ENCODE measurements around the gene RABGAP1L.

Gene RABGAP1L

GRCh38 chr1:174657411-174657810 is 498.1 kb downstream of the RABGAP1L start:
- Histone ChIP-seq H3K14ac (ENCODE audit: low read length) (no peak overlapping the region), H3K27me3 (ENCODE audit: control insufficient read depth in 3 of 3, insufficient read depth in 3 of 3, low read depth in 1 of 3, low read length in 3 of 3) (no peaks in the 10 kb centered on the region), H2AFZ (ENCODE audit: low read length) (no peak overlapping the region), H3K79me1 (ENCODE audit: low read depth, low read length) (no peaks in the 10 kb centered on the region), H3K36me3 (replicated peaks in 1 of 2; ENCODE audit: control insufficient read depth in 2 of 2, insufficient read depth in 2 of 2, low read length in 2 of 2) (no peaks in the 10 kb centered on the region), H3K23ac (ENCODE audit: low read depth, low read length, poor library complexity) (no peak overlapping the region), H3K4me3 (ENCODE audit: low read length in 2 of 2) (no peak overlapping the region), H2BK5ac (ENCODE audit: low read length) (no peak overlapping the region), H2BK120ac (ENCODE audit: low read depth, low read length) (no peak overlapping the region), H4K91ac (ENCODE audit: low read depth, low read length, poor library complexity) (no peak overlapping the region), H3K4ac (ENCODE audit: low read length) (no peak overlapping the region), H2BK15ac (ENCODE audit: low read length) (no peak overlapping the region), H3K9ac (ENCODE audit: low read depth, low read length, poor library complexity) (no peak overlapping the region), H3K4me1 (ENCODE audit: control insufficient read depth in 2 of 2, insufficient read depth in 1 of 2, low read depth in 1 of 2, low read length in 2 of 2) (peaks cover 5 to 8% of the 10 kb centered on the region in 2 donors), H3K18ac (ENCODE audit: low read length) (no peak overlapping the region), H3K4me2 (ENCODE audit: insufficient read depth, low read length, poor library complexity, severe bottlenecking) (no peak overlapping the region), H2BK12ac (ENCODE audit: low read length) (no peak overlapping the region), H4K8ac (ENCODE audit: low read depth, low read length) (no peak overlapping the region), H2AK5ac (ENCODE audit: low read depth, low read length) (no peak overlapping the region), H3K27ac (replicated peaks; ENCODE audit: low read length) (no peak overlapping the region), H3K9me3 (replicated peaks in 1 of 2; ENCODE audit: control insufficient read depth in 2 of 2, insufficient read depth in 1 of 2, low read depth in 1 of 2, low read length in 2 of 2) (peaks cover 0 to 5% of the 10 kb centered on the region in 2 donors)
- no peak for DNase-seq (ENCODE audit: low spot score)

- H2BK12ac ChIP-seq (ENCODE audit: low read length), result no peak overlapping the region
- H3K36me3 ChIP-seq (replicated peaks in 1 of 2; ENCODE audit: control insufficient read depth in 2 of 2, insufficient read depth in 2 of 2, low read length in 2 of 2), result no peaks in the 10 kb centered on the region
- H3K18ac ChIP-seq (ENCODE audit: low read length), result no peak overlapping the region
- peaks cover 0 to 5% of the 10 kb centered on the region in 2 donors for H3K9me3 ChIP-seq (replicated peaks in 1 of 2; ENCODE audit: control insufficient read depth in 2 of 2, insufficient read depth in 1 of 2, low read depth in 1 of 2, low read length in 2 of 2)
- no peak overlapping the region for H2AK5ac ChIP-seq (ENCODE audit: low read depth, low read length)
- H3K79me1 ChIP-seq (ENCODE audit: low read depth, low read length), result no peaks in the 10 kb centered on the region
- no peak overlapping the region for H2BK15ac ChIP-seq (ENCODE audit: low read length)
- H3K23ac ChIP-seq (ENCODE audit: low read depth, low read length, poor library complexity), result no peak overlapping the region
- H3K14ac ChIP-seq (ENCODE audit: low read length), result no peak overlapping the region
- no peak overlapping the region for H2AFZ ChIP-seq (ENCODE audit: low read length)
- no peak overlapping the region for H2BK5ac ChIP-seq (ENCODE audit: low read length)
- no peak overlapping the region for H2BK120ac ChIP-seq (ENCODE audit: low read depth, low read length)
- H3K4me3 ChIP-seq (ENCODE audit: low read length in 2 of 2), result no peak overlapping the region
- no peaks in the 10 kb centered on the region for H3K27me3 ChIP-seq (ENCODE audit: control insufficient read depth in 3 of 3, insufficient read depth in 3 of 3, low read depth in 1 of 3, low read length in 3 of 3)
- no peak for DNase-seq (ENCODE audit: low spot score)
- H3K4me2 ChIP-seq (ENCODE audit: insufficient read depth, low read length, poor library complexity, severe bottlenecking), result no peak overlapping the region
- no peak overlapping the region for H4K8ac ChIP-seq (ENCODE audit: low read depth, low read length)
- no peak overlapping the region for H3K27ac ChIP-seq (replicated peaks; ENCODE audit: low read length)
- no peak overlapping the region for H3K9ac ChIP-seq (ENCODE audit: low read depth, low read length, poor library complexity)
- H4K91ac ChIP-seq (ENCODE audit: low read depth, low read length, poor library complexity), result no peak overlapping the region
- H3K4ac ChIP-seq (ENCODE audit: low read length), result no peak overlapping the region
- peaks cover 2 to 4% of the 10 kb centered on the region in 2 donors for H3K4me1 ChIP-seq (ENCODE audit: control insufficient read depth in 2 of 2, insufficient read depth in 1 of 2, low read depth in 1 of 2, low read length in 2 of 2)
- no CpG with 5 or more reads among the region's 1 CpG for WGBS, 2 donors (ENCODE audit: extremely low coverage in 2 of 2, insufficient read length in 2 of 2, insufficient replicate concordance in 1 of 2)
Observed at GRCh38 chr1:174657893-174658292, 498.6 kb downstream of the RABGAP1L start.

GRCh38 chr1:174659823-174660222 is 500.5 kb downstream of the RABGAP1L start:
- no peaks in the 10 kb centered on the region for H3K36me3 ChIP-seq (replicated peaks in 1 of 2; ENCODE audit: control insufficient read depth in 2 of 2, insufficient read depth in 2 of 2, low read length in 2 of 2)
- H2BK5ac ChIP-seq (ENCODE audit: low read length), result no peak overlapping the region
- no peaks in the 10 kb centered on the region for H3K4me1 ChIP-seq (ENCODE audit: control insufficient read depth in 2 of 2, insufficient read depth in 1 of 2, low read depth in 1 of 2, low read length in 2 of 2)
- H3K9ac ChIP-seq (ENCODE audit: low read depth, low read length, poor library complexity), result no peak overlapping the region
- no peak overlapping the region for H3K14ac ChIP-seq (ENCODE audit: low read length)
- WGBS, 2 donors (ENCODE audit: extremely low coverage in 2 of 2, insufficient read length in 2 of 2, insufficient replicate concordance in 1 of 2), result no CpG with 5 or more reads among the region's 3 CpGs
- H4K91ac ChIP-seq (ENCODE audit: low read depth, low read length, poor library complexity), result no peak overlapping the region
- no peak overlapping the region for H3K4ac ChIP-seq (ENCODE audit: low read length)
- H3K4me2 ChIP-seq (ENCODE audit: insufficient read depth, low read length, poor library complexity, severe bottlenecking), result no peak overlapping the region
- H3K79me1 ChIP-seq (ENCODE audit: low read depth, low read length), result no peaks in the 10 kb centered on the region
- H2AFZ ChIP-seq (ENCODE audit: low read length), result no peak overlapping the region
- no peak for DNase-seq (ENCODE audit: low spot score)
- H3K27ac ChIP-seq (replicated peaks; ENCODE audit: low read length), result no peak overlapping the region
- H3K23ac ChIP-seq (ENCODE audit: low read depth, low read length, poor library complexity), result no peak overlapping the region
- no peak overlapping the region for H4K8ac ChIP-seq (ENCODE audit: low read depth, low read length)
- no peak overlapping the region for H3K4me3 ChIP-seq (ENCODE audit: low read length in 2 of 2)
- H2BK15ac ChIP-seq (ENCODE audit: low read length), result no peak overlapping the region
- H3K18ac ChIP-seq (ENCODE audit: low read length), result no peak overlapping the region
- no peaks in the 10 kb centered on the region for H3K27me3 ChIP-seq (ENCODE audit: control insufficient read depth in 3 of 3, insufficient read depth in 3 of 3, low read depth in 1 of 3, low read length in 3 of 3)
- no peak overlapping the region for H2BK120ac ChIP-seq (ENCODE audit: low read depth, low read length)
- no peak overlapping the region for H2BK12ac ChIP-seq (ENCODE audit: low read length)
- H2AK5ac ChIP-seq (ENCODE audit: low read depth, low read length), result no peak overlapping the region
- H3K9me3 ChIP-seq (replicated peaks in 1 of 2; ENCODE audit: control insufficient read depth in 2 of 2, insufficient read depth in 1 of 2, low read depth in 1 of 2, low read length in 2 of 2), result peaks cover 0 to 5% of the 10 kb centered on the region in 2 donors

GRCh38 chr1:174660476-174660875 is 501.2 kb downstream of the RABGAP1L start:
- H3K14ac ChIP-seq (ENCODE audit: low read length), result no peak overlapping the region
- WGBS, 2 donors (ENCODE audit: extremely low coverage in 2 of 2, insufficient read length in 2 of 2, insufficient replicate concordance in 1 of 2), result no CpG with 5 or more reads among the region's 1 CpG
- H3K9ac ChIP-seq (ENCODE audit: low read depth, low read length, poor library complexity), result no peak overlapping the region

More at GRCh38 chr1:174660476-174660875, 501.2 kb downstream of the RABGAP1L start:
- H3K27ac ChIP-seq (replicated peaks; ENCODE audit: low read length), result no peak overlapping the region
- no peak overlapping the region for H2AK5ac ChIP-seq (ENCODE audit: low read depth, low read length)
- no peak overlapping the region for H2BK120ac ChIP-seq (ENCODE audit: low read depth, low read length)
- no peak overlapping the region for H4K8ac ChIP-seq (ENCODE audit: low read depth, low read length)
- H3K18ac ChIP-seq (ENCODE audit: low read length), result no peak overlapping the region
- H3K23ac ChIP-seq (ENCODE audit: low read depth, low read length, poor library complexity), result no peak overlapping the region
- no peak overlapping the region for H2AFZ ChIP-seq (ENCODE audit: low read length)
- no peak overlapping the region for H2BK5ac ChIP-seq (ENCODE audit: low read length)
- H3K27me3 ChIP-seq (ENCODE audit: control insufficient read depth in 3 of 3, insufficient read depth in 3 of 3, low read depth in 1 of 3, low read length in 3 of 3), result no peaks in the 10 kb centered on the region
- H2BK15ac ChIP-seq (ENCODE audit: low read length), result no peak overlapping the region
- no peak overlapping the region for H4K91ac ChIP-seq (ENCODE audit: low read depth, low read length, poor library complexity)
- H2BK12ac ChIP-seq (ENCODE audit: low read length), result no peak overlapping the region
- no peaks in the 10 kb centered on the region for H3K36me3 ChIP-seq (replicated peaks in 1 of 2; ENCODE audit: control insufficient read depth in 2 of 2, insufficient read depth in 2 of 2, low read length in 2 of 2)
- H3K79me1 ChIP-seq (ENCODE audit: low read depth, low read length), result no peaks in the 10 kb centered on the region
- H3K9me3 ChIP-seq (replicated peaks in 1 of 2; ENCODE audit: control insufficient read depth in 2 of 2, insufficient read depth in 1 of 2, low read depth in 1 of 2, low read length in 2 of 2), result peaks cover 0 to 5% of the 10 kb centered on the region in 2 donors
- DNase-seq (ENCODE audit: low spot score), result no peak
- H3K4me2 ChIP-seq (ENCODE audit: insufficient read depth, low read length, poor library complexity, severe bottlenecking), result no peak overlapping the region
- H3K4me3 ChIP-seq (ENCODE audit: low read length in 2 of 2), result no peak overlapping the region
- H3K4me1 ChIP-seq (ENCODE audit: control insufficient read depth in 2 of 2, insufficient read depth in 1 of 2, low read depth in 1 of 2, low read length in 2 of 2), result no peaks in the 10 kb centered on the region
- H3K4ac ChIP-seq (ENCODE audit: low read length), result no peak overlapping the region

All from neuronal stem cell (in vitro differentiated cells).